Germinal center (tissue), 1 donor: ENCODE measurements around the gene UNC79.

ENCODE experiments used
- DNase-seq: peaks from one replicate; pipeline ENCODE4 v3.0.0; 2012; ENCODE audit warnings: mixed read lengths, low spot score

The UNC79 gene

GRCh38 chr14:93727917-93728650, 297.3 kb downstream of the UNC79 start:
- DNase-seq = no peak

GRCh38 chr14:93728651-93729016, 297.9 kb downstream of the UNC79 start:
- DNase-seq = no peak

GRCh38 chr14:93729993-93730392, 299.3 kb downstream of the UNC79 start:
- no peak for DNase-seq

- no peak for DNase-seq
Observed at GRCh38 chr14:93731753-93732152, 301.0 kb downstream of the UNC79 start.

GRCh38 chr14:93732524-93732923, 301.8 kb downstream of the UNC79 start:
- no peak for DNase-seq

- no peak for DNase-seq
Observed at GRCh38 chr14:93733231-93733630, 302.5 kb downstream of the UNC79 start.

- no peak for DNase-seq
Observed at GRCh38 chr14:93733631-93734030, 302.9 kb downstream of the UNC79 start.

- peak; percentile 40 for DNase-seq
Observed at GRCh38 chr14:93734086-93734822, 303.5 kb downstream of the UNC79 start.

- no peak for DNase-seq
Observed at GRCh38 chr14:93735206-93735605, 304.5 kb downstream of the UNC79 start.

- DNase-seq = no peak
Observed at GRCh38 chr14:93736378-93737014, 305.8 kb downstream of the UNC79 start.

- no peak for DNase-seq
Observed at GRCh38 chr14:93737634-93738033, 306.9 kb downstream of the UNC79 start.

- no peak for DNase-seq
Observed at GRCh38 chr14:93741556-93742230, 311.0 kb downstream of the UNC79 start.

GRCh38 chr14:93742761-93743160, 312.0 kb downstream of the UNC79 start:
- DNase-seq = no peak

GRCh38 chr14:93743270-93744060, 312.7 kb downstream of the UNC79 start:
- no peak for DNase-seq

GRCh38 chr14:93744176-93744575, 313.4 kb downstream of the UNC79 start:
- no peak for DNase-seq

- no peak for DNase-seq
Observed at GRCh38 chr14:93744876-93745275, 314.1 kb downstream of the UNC79 start.

GRCh38 chr14:93745603-93746273, 315.0 kb downstream of the UNC79 start:
- DNase-seq = no peak

GRCh38 chr14:93747102-93747501, 316.4 kb downstream of the UNC79 start:
- DNase-seq = no peak

GRCh38 chr14:93747560-93747959, 316.8 kb downstream of the UNC79 start:
- no peak for DNase-seq

- DNase-seq = no peak
Observed at GRCh38 chr14:93748208-93749075, 317.7 kb downstream of the UNC79 start.
